Sigmoid colon (tissue), 7 donors: ENCODE results near the gene DDI1. TPM values are rescaled to one million over a fixed set of nuclear protein-coding genes. Genes with fewer than 3 reads are reported as not detected.

Experiments
- DNase-seq: peaks from one replicate; pipeline ENCODE4 v3.0.0-alpha.2; 2019
- H3K27ac ChIP-seq, 4 donors: fragments of 200-600 bp; sonication (generic); one replicate each; pipeline ENCODE4 v1.5.1; 2016 to 2019; ENCODE audit warnings: mild to moderate bottlenecking in 1 of 4
- H3K27me3 ChIP-seq, 3 donors: fragments of 200-600 bp; sonication (generic); one replicate each; pipeline ENCODE4 v1.5.1; 2019; ENCODE audit warnings: mild to moderate bottlenecking in 1 of 3
- H3K36me3 ChIP-seq, 4 donors: fragments of 200-600 bp; sonication (generic); one replicate each; pipeline ENCODE4 v1.5.1; 2016 to 2019
- H3K4me1 ChIP-seq, 4 donors: fragments of 200-600 bp; sonication (generic); one replicate each; pipeline ENCODE4 v1.5.1; 2017 to 2019
- H3K4me3 ChIP-seq, 4 donors: fragments of 200-600 bp; sonication (generic); one replicate each; pipeline ENCODE4 v1.5.1; 2017 to 2019; ENCODE audit warnings: mild to moderate bottlenecking in 2 of 4, moderate library complexity in 1 of 4
- H3K9me3 ChIP-seq, 4 donors: fragments of 200-600 bp in 3 of 4; sonication (generic) in 3 of 4; one replicate each; pipeline versions ENCODE4 v1.5.1 to v1.6.1; 2013 to 2019
- EP300 ChIP-seq, 4 donors: sonication (generic); formaldehyde crosslinking; IDR thresholded peaks; one replicate each; pipeline ENCODE4 v1.6.1; 2017; ENCODE audit warnings: antibody characterized with exemption in 4 of 4
- POLR2A ChIP-seq, 2 donors: fragments of 450-650 bp; IDR thresholded peaks; one replicate each; pipeline ENCODE4 v1.6.1; 2016; ENCODE audit warnings: antibody characterized with exemption in 2 of 2, mild to moderate bottlenecking in 2 of 2, moderate library complexity in 2 of 2
- POLR2AphosphoS5 ChIP-seq, 4 donors: sonication (generic); formaldehyde crosslinking; IDR thresholded peaks; one replicate each; pipeline ENCODE4 v1.6.1; 2017; ENCODE audit warnings: antibody characterized with exemption in 4 of 4
- WGBS, 2 donors: extraction: QIAGEN DNeasy Blood & Tissue Kit; methylation state at CpG; one replicate each; pipeline ENCODE4 v1.1.7; 2013; 5-methylcytosine and 5-hydroxymethylcytosine counted together
- intact Hi-C: fragments of 100-400 bp; cut with DNase I; formaldehyde crosslinking; loops from one replicate; pipeline ENCODE4 v1.15.1; 2023
- polyA plus RNA-seq, 3 donors: library from polyadenylated mRNA; stranded (reverse); fragments of 200-250 nt; gene quantifications; one replicate each; pipeline ENCODE4 v1.2.3, GENCODE V29; 2013
- total RNA-seq, 4 donors: library from RNA; depleted of rRNA; stranded (reverse); fragments of >200 nt; gene quantifications; one replicate each; pipeline ENCODE4 v1.1.0, GENCODE V29; 2016
- TF ChIP-seq, protein P1 (sequence below), 4 experiments: fragments of 450-650 bp in 3 of 4; fragments of 200-600 bp in 1 of 4; IDR thresholded peaks; one replicate each; pipeline ENCODE4 v1.5.1; 2016 to 2019; ENCODE audit warnings: antibody characterized with exemption in 4 of 4, mild to moderate bottlenecking in 3 of 4, moderate library complexity in 2 of 4
- donor health status: healthy with polysubstance abuse.
- donor health status: Bipolar disorder and iron deficiency.
- donor health status: healthy.

Gene DDI1
- total and polyA plus RNA-seq, 7 donors, result not detected

DNA sequence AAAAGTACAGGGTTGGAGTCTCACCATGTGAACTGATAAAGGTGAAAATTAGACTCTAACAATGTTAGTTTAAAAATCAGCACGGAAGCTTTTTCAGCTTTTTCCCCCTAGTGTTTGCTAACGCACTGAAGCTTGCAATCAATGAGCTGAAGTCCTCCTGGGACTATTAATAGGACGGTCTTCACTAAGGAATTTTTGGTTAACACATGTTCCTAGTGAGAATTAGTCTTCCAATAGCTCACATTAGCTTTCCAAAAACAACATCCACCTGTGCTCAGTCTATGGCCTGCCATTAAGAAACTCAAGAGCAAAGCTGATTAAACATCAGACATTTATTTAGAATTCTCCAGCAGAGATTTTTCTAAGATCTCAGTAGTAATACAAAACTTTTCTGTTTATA is 26.7 kb upstream of the DDI1 start:
- WGBS, 2 donors, result 69 to 85% methylated on average over 3 of the region's 3 CpGs
- intact Hi-C loops, result no loop called here
- Histone ChIP-seq H3K36me3 (no peaks in the 10 kb centered on the region), H3K27ac (no peak overlapping the region), H3K9me3 (no peaks in the 10 kb centered on the region), H3K4me1 (peaks cover 0 to 13% (median 9%) of the 10 kb centered on the region in 4 donors), H3K4me3 (no peak overlapping the region), H3K27me3 (no peaks in the 10 kb centered on the region)
- TF ChIP-seq EP300 (IDR thresholded peaks at IDR 0.05) (no peak), POLR2AphosphoS5 (IDR thresholded peaks at IDR 0.05) (no peak), POLR2A (IDR thresholded peaks at IDR 0.05) (no peak)
- TF ChIP-seq, protein P1, sequence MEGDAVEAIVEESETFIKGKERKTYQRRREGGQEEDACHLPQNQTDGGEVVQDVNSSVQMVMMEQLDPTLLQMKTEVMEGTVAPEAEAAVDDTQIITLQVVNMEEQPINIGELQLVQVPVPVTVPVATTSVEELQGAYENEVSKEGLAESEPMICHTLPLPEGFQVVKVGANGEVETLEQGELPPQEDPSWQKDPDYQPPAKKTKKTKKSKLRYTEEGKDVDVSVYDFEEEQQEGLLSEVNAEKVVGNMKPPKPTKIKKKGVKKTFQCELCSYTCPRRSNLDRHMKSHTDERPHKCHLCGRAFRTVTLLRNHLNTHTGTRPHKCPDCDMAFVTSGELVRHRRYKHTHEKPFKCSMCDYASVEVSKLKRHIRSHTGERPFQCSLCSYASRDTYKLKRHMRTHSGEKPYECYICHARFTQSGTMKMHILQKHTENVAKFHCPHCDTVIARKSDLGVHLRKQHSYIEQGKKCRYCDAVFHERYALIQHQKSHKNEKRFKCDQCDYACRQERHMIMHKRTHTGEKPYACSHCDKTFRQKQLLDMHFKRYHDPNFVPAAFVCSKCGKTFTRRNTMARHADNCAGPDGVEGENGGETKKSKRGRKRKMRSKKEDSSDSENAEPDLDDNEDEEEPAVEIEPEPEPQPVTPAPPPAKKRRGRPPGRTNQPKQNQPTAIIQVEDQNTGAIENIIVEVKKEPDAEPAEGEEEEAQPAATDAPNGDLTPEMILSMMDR (IDR thresholded peaks at IDR 0.05), result no peak
- no peak for DNase-seq

DNA sequence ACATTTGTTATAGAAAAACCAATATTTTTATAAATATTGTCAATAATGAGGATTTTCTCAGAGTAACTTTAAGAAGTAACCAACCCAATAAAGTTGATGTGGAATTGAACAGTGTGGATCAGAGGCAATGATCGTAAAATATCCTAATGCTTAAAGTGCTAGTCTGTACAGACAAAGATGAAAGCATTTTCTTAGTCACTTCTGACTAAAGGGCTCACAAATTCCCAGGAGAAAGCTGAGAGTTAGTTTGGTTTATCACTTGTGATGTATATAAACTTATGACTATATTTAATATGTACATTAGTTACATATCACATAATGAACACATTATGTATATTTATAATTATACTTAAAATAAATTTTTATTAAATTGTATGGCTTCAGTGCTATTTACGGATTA is 25.4 kb upstream of the DDI1 start:
- peaks cover 0 to 2% (median under 1%) of the 10 kb centered on the region in 4 donors for H3K4me1 ChIP-seq
- intact Hi-C loops, result no loop called here
- WGBS, 2 donors, result 92 to 93% methylated on average over 2 of the region's 2 CpGs
- TF ChIP-seq, protein P1 (IDR thresholded peaks at IDR 0.05), result no peak
- TF ChIP-seq POLR2A (IDR thresholded peaks at IDR 0.05) (no peak), POLR2AphosphoS5 (IDR thresholded peaks at IDR 0.05) (no peak), EP300 (IDR thresholded peaks at IDR 0.05) (no peak)
- no peaks in the 10 kb centered on the region for H3K36me3 ChIP-seq
- H3K9me3 ChIP-seq, result no peaks in the 10 kb centered on the region
- DNase-seq, result no peak
- H3K4me3 ChIP-seq, result no peak overlapping the region
- no peak overlapping the region for H3K27ac ChIP-seq
- no peaks in the 10 kb centered on the region for H3K27me3 ChIP-seq

GRCh38 chr11:104015649-104016415 is 20.6 kb upstream of the DDI1 start:
- WGBS, 2 donors, result 85% methylated on average over 3 of the region's 3 CpGs
- intact Hi-C loops, result no loop called here
- Histone ChIP-seq H3K27me3 (no peaks in the 10 kb centered on the region), H3K9me3 (no peaks in the 10 kb centered on the region), H3K4me1 (no peaks in the 10 kb centered on the region), H3K27ac (no peak overlapping the region), H3K4me3 (no peak overlapping the region), H3K36me3 (no peaks in the 10 kb centered on the region)
- TF ChIP-seq POLR2AphosphoS5 (IDR thresholded peaks at IDR 0.05), result no peak
- TF ChIP-seq EP300 (IDR thresholded peaks at IDR 0.05), result no peak
- TF ChIP-seq, protein P1 (IDR thresholded peaks at IDR 0.05), result no peak
- TF ChIP-seq POLR2A (IDR thresholded peaks at IDR 0.05), result no peak
- DNase-seq, result no peak

- Histone ChIP-seq H3K4me3 (no peak overlapping the region), H3K4me1 (no peaks in the 10 kb centered on the region), H3K9me3 (no peaks in the 10 kb centered on the region), H3K36me3 (no peaks in the 10 kb centered on the region), H3K27me3 (no peaks in the 10 kb centered on the region), H3K27ac (no peak overlapping the region)
- 89 to 95% methylated on average over 2 of the region's 2 CpGs for WGBS, 2 donors
- TF ChIP-seq POLR2AphosphoS5 (IDR thresholded peaks at IDR 0.05), result no peak
- no peak for TF ChIP-seq POLR2A (IDR thresholded peaks at IDR 0.05)
- TF ChIP-seq, protein P1 (IDR thresholded peaks at IDR 0.05), result no peak
- no peak for TF ChIP-seq EP300 (IDR thresholded peaks at IDR 0.05)
- no peak for DNase-seq
- intact Hi-C loops, result no loop called here
Measured at GRCh38 chr11:104024572-104024971, 11.9 kb upstream of the DDI1 start.
